K562 (cell line): ENCODE data around the gene LY6G6D. TPM values are rescaled to one million over a fixed set of nuclear protein-coding genes. Genes with fewer than 3 reads are reported as not detected.

ENCODE experiments used
- CBFA2T2 ChIP-seq: fragments of 450-650 bp; conservative IDR thresholded peaks from 2 replicates; pipeline ENCODE4 v1.6.1; 2017; ENCODE audit warnings: mild to moderate bottlenecking
- CC2D1A ChIP-seq: fragments of 450-650 bp; IDR thresholded peaks from 2 replicates; pipeline ENCODE4 v1.6.1; 2017; ENCODE audit warnings: mild to moderate bottlenecking
- E2F3 ChIP-seq: fragments of 250-450 bp; sonication (Bioruptor Pico); IDR thresholded peaks from 2 replicates; pipeline ENCODE4 v1.4.0; 2020; ENCODE audit warnings: mild to moderate bottlenecking
- HDAC8 ChIP-seq: fragments of 450-650 bp; IDR thresholded peaks from 2 replicates; pipeline ENCODE4 v1.6.1; 2016; ENCODE audit warnings: mild to moderate bottlenecking, missing genetic modification characterization, moderate library complexity, missing compliant biosample characterization
- HIVEP1 ChIP-seq: fragments of 250-450 bp; sonication (Bioruptor Pico); IDR thresholded peaks from 2 replicates; pipeline ENCODE4 v1.4.0; 2020; ENCODE audit warnings: mild to moderate bottlenecking
- KLF13 ChIP-seq: fragments of 450-650 bp; IDR thresholded peaks from 2 replicates; pipeline ENCODE4 v1.6.1; 2016; ENCODE audit warnings: missing genetic modification characterization, low read depth, mild to moderate bottlenecking, missing compliant biosample characterization, moderate library complexity, borderline replicate concordance
- NONO ChIP-seq, 2 experiments: fragments of 200-400 bp in 1 of 2; fragments of 450-650 bp in 1 of 2; formaldehyde crosslinking in 1 of 2; IDR thresholded peaks; 2 replicates each; pipeline ENCODE4 v1.6.1; 2017; ENCODE audit warnings: low read depth in 2 of 2, mild to moderate bottlenecking in 2 of 2, moderate library complexity in 2 of 2, low read length in 1 of 2
- PHB2 ChIP-seq: fragments of 450-650 bp; IDR thresholded peaks from 2 replicates; pipeline ENCODE4 v1.6.1; 2017; ENCODE audit warnings: low read depth
- PHF20 ChIP-seq: fragments of 450-650 bp; IDR thresholded peaks from 2 replicates; pipeline ENCODE4 v1.6.1; 2018; ENCODE audit not compliant: partially characterized antibody
- RBM17 ChIP-seq: fragments of 200-400 bp; formaldehyde crosslinking; IDR thresholded peaks from 2 replicates; pipeline ENCODE4 v1.6.1; 2017; ENCODE audit warnings: low read depth, mild to moderate bottlenecking, low read length, borderline replicate concordance
- TBL1XR1 ChIP-seq, 2 experiments: IDR thresholded peaks; 2 replicates each; pipeline ENCODE4 v1.6.1; 2012; ENCODE audit warnings: improper control_type of control experiment in 2 of 2, low read length in 2 of 2, mild to moderate bottlenecking in 1 of 2
- U2AF1 ChIP-seq: fragments of 200-400 bp; formaldehyde crosslinking; optimal IDR thresholded peaks from 2 replicates; pipeline ENCODE3; 2017; ENCODE audit warnings: mild to moderate bottlenecking, low read depth, low read length, moderate library complexity
- ZNF134 ChIP-seq: fragments of 250-450 bp; sonication (Bioruptor Pico); conservative IDR thresholded peaks from 2 replicates; pipeline ENCODE4 v1.4.0; 2020
- ZNF445 ChIP-seq: fragments of 250-450 bp; sonication (Bioruptor Pico); IDR thresholded peaks from 2 replicates; pipeline ENCODE4 v1.4.0; 2020; ENCODE audit warnings: low read depth, mild to moderate bottlenecking, moderate library complexity
- polyA plus RNA-seq, 8 experiments: library from polyadenylated mRNA; depleted of rRNA in 4 of 8; stranded (reverse) in 5 of 8; unstranded in 3 of 8; fragments of >200 nt; fragmentation: Nextera tagmentation in 2 of 8; fragmentation: Illumina TruSeq in 1 of 8; extraction: Ambion mirVana in 2 of 8; extraction: Trizol in 1 of 8; gene quantifications; 2 replicates each; pipeline versions ENCODE4 v1.2.1 to v1.2.3, GENCODE V29; 2011 to 2014; ENCODE audit warnings: inconsistent platforms in 1 of 8, missing spikeins in 1 of 8
- total RNA-seq, 7 experiments: library from RNA; depleted of rRNA in 6 of 7; stranded (reverse); fragments of >200 nt in 6 of 7; fragmentation: Illumina TruSeq in 2 of 7; extraction: Trizol in 2 of 7; gene quantifications; 2 replicates each; pipeline versions ENCODE4 v1.2.1 to v1.2.3, GENCODE V29; 2011 to 2021; ENCODE audit warnings: low replicate concordance in 1 of 7
- TF ChIP-seq, protein P1 (sequence below): sonication (generic); formaldehyde crosslinking; IDR thresholded peaks from 2 replicates; pipeline ENCODE4 v1.8.1; 2023; ENCODE audit warnings: mild to moderate bottlenecking, missing genetic modification reagents
- TF ChIP-seq, protein P2 (sequence below): fragments of 450-650 bp; formaldehyde crosslinking; IDR thresholded peaks from 2 replicates; pipeline ENCODE4 v1.4.0; 2020; ENCODE audit warnings: mild to moderate bottlenecking, moderate library complexity
- TF ChIP-seq, protein P3 (sequence below): sonication (generic); formaldehyde crosslinking; IDR thresholded peaks from 2 replicates; pipeline ENCODE4 v1.8.0; 2022; ENCODE audit warnings: mild to moderate bottlenecking, low read depth, missing genetic modification reagents
- TF ChIP-seq, protein P4 (sequence below): sonication (generic); formaldehyde crosslinking; IDR thresholded peaks from 2 replicates; pipeline ENCODE4 v1.8.0; 2022; ENCODE audit warnings: missing genetic modification reagents, mild to moderate bottlenecking, borderline replicate concordance
- TF ChIP-seq, protein P5 (sequence below): fragments of 450-650 bp; IDR thresholded peaks from 2 replicates; pipeline ENCODE4 v1.6.1; 2016; ENCODE audit warnings: borderline replicate concordance

The LY6G6D gene
- total and polyA plus RNA-seq, 9 of the 15 experiments (the other 6 are each of a cell fraction or from before 2014, with no cell fraction given) = 0.30 to 0.38 TPM; not detected in 7

DNA sequence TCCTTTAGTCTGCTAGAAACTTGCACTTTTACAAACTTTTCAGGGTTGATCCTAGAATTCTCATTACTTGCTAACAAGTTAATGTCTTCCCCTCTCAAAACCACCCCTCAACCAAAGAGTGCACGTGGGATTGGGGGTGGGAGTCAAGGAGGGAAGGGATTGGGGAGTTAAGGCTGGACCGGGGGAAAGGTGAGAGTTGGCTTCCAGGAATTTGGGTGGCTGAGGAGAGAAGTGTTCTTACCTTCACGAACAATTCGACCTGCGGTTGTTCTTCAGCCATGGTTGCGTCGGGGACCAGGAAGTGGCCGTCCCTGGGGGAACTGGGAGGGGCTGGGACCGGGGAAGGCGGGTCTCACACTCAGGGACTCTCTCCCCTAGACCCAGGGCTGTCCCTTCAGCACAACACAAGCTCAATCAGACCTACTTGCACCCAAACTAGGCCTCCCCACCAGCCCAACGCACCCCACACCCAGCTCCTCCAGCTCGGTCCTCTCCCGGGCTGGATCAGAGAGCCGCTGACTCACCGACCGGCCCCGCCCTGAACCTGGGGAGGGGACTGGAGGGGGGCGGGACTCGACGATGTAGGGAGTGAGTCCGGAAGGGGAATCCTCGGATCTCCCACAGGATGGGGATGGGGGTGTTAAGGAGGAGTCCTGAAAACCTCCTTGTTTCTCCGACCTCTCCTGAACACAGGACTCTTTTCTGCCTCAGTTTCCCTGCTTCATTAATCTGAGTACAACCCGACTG lies 21.0 kb downstream of the LY6G6D start, which contains the start of gene CLIC1 (continued):
- TF ChIP-seq, protein P1, sequence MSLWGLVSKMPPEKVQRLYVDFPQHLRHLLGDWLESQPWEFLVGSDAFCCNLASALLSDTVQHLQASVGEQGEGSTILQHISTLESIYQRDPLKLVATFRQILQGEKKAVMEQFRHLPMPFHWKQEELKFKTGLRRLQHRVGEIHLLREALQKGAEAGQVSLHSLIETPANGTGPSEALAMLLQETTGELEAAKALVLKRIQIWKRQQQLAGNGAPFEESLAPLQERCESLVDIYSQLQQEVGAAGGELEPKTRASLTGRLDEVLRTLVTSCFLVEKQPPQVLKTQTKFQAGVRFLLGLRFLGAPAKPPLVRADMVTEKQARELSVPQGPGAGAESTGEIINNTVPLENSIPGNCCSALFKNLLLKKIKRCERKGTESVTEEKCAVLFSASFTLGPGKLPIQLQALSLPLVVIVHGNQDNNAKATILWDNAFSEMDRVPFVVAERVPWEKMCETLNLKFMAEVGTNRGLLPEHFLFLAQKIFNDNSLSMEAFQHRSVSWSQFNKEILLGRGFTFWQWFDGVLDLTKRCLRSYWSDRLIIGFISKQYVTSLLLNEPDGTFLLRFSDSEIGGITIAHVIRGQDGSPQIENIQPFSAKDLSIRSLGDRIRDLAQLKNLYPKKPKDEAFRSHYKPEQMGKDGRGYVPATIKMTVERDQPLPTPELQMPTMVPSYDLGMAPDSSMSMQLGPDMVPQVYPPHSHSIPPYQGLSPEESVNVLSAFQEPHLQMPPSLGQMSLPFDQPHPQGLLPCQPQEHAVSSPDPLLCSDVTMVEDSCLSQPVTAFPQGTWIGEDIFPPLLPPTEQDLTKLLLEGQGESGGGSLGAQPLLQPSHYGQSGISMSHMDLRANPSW (CRISPR knock-in tag) = 0 out of 2 replicates have a peak, but pooled peaks have one; percentile 2
- TF ChIP-seq RBM17 (no peak), HDAC8 (0 out of 2 replicates have a peak, but pooled peaks have one; percentile 46), HIVEP1 (CRISPR knock-in tag) (peak; percentile 92), CC2D1A (peak; percentile 83; the same call in 1 of the 2 replicates), PHB2 (peak; percentile 53; the same call in 1 of the 2 replicates), ZNF445 (CRISPR knock-in tag) (0 out of 2 replicates have a peak, but pooled peaks have one; percentile 57), ZNF134 (CRISPR knock-in tag) (no peak; the same call in 1 of the 2 replicates), PHF20 (no peak), U2AF1 (no peak), E2F3 (CRISPR knock-in tag) (no peak), NONO (IDR thresholded peaks at IDR 0.05; ENCODE audit: low read depth in 2 of 2, low read length in 1 of 2) (no peak), TBL1XR1 (IDR thresholded peaks at IDR 0.05; ENCODE audit: low read length in 2 of 2) (peak; percentile 48 to 61; a peak in 2 of 4 replicates), KLF13 (tag) (peak; percentile 26; the same call in 1 of the 2 replicates), CBFA2T2 (no peak)
- TF ChIP-seq, protein P2, sequence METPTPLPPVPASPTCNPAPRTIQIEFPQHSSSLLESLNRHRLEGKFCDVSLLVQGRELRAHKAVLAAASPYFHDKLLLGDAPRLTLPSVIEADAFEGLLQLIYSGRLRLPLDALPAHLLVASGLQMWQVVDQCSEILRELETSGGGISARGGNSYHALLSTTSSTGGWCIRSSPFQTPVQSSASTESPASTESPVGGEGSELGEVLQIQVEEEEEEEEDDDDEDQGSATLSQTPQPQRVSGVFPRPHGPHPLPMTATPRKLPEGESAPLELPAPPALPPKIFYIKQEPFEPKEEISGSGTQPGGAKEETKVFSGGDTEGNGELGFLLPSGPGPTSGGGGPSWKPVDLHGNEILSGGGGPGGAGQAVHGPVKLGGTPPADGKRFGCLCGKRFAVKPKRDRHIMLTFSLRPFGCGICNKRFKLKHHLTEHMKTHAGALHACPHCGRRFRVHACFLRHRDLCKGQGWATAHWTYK (CRISPR knock-in tag) = peak; percentile 80
- TF ChIP-seq, protein P3, sequence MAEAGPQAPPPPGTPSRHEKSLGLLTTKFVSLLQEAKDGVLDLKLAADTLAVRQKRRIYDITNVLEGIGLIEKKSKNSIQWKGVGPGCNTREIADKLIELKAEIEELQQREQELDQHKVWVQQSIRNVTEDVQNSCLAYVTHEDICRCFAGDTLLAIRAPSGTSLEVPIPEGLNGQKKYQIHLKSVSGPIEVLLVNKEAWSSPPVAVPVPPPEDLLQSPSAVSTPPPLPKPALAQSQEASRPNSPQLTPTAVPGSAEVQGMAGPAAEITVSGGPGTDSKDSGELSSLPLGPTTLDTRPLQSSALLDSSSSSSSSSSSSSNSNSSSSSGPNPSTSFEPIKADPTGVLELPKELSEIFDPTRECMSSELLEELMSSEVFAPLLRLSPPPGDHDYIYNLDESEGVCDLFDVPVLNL (CRISPR knock-in tag) = peak; percentile 83
- TF ChIP-seq, protein P4, sequence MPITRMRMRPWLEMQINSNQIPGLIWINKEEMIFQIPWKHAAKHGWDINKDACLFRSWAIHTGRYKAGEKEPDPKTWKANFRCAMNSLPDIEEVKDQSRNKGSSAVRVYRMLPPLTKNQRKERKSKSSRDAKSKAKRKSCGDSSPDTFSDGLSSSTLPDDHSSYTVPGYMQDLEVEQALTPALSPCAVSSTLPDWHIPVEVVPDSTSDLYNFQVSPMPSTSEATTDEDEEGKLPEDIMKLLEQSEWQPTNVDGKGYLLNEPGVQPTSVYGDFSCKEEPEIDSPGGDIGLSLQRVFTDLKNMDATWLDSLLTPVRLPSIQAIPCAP = peak; percentile 85
- TF ChIP-seq, protein P5, sequence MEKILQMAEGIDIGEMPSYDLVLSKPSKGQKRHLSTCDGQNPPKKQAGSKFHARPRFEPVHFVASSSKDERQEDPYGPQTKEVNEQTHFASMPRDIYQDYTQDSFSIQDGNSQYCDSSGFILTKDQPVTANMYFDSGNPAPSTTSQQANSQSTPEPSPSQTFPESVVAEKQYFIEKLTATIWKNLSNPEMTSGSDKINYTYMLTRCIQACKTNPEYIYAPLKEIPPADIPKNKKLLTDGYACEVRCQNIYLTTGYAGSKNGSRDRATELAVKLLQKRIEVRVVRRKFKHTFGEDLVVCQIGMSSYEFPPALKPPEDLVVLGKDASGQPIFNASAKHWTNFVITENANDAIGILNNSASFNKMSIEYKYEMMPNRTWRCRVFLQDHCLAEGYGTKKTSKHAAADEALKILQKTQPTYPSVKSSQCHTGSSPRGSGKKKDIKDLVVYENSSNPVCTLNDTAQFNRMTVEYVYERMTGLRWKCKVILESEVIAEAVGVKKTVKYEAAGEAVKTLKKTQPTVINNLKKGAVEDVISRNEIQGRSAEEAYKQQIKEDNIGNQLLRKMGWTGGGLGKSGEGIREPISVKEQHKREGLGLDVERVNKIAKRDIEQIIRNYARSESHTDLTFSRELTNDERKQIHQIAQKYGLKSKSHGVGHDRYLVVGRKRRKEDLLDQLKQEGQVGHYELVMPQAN = peak; percentile 93
